Nephron progenitor cell (in vitro differentiated cells): ENCODE data around the gene HDAC4.

ENCODE experiments used
- DNase-seq: peaks from one replicate; pipeline ENCODE4 v3.0.0; 2021
- H3K27ac Mint-ChIP-seq: 2 replicates; pipeline ENCODE4 v1.8.0; 2021; ENCODE audit warnings: mild to moderate bottlenecking, moderate library complexity, mixed read lengths
- H3K27me3 Mint-ChIP-seq: 2 replicates; pipeline ENCODE4 v1.8.0; 2021; ENCODE audit warnings: mild to moderate bottlenecking, low read depth, mixed read lengths; ENCODE audit not compliant: poor library complexity
- H3K36me3 Mint-ChIP-seq: 2 replicates; pipeline ENCODE4 v1.8.0; 2021; ENCODE audit warnings: low read depth, mixed read lengths
- H3K4me1 Mint-ChIP-seq: 2 replicates; pipeline ENCODE4 v1.8.0; 2021; ENCODE audit warnings: mixed read lengths
- H3K4me3 Mint-ChIP-seq: 2 replicates; pipeline ENCODE4 v1.8.0; 2021; ENCODE audit warnings: mild to moderate bottlenecking, moderate library complexity, mixed read lengths
- H3K9me3 Mint-ChIP-seq: 2 replicates; pipeline ENCODE4 v1.8.0; 2021; ENCODE audit warnings: mild to moderate bottlenecking, moderate library complexity, mixed read lengths
- CTCF ChIP-seq: fragments of 200-600 bp; sonication (generic); IDR thresholded peaks from 2 replicates; pipeline ENCODE4 v1.5.0; 2021; ENCODE audit warnings: antibody characterized with exemption

Gene HDAC4

DNA sequence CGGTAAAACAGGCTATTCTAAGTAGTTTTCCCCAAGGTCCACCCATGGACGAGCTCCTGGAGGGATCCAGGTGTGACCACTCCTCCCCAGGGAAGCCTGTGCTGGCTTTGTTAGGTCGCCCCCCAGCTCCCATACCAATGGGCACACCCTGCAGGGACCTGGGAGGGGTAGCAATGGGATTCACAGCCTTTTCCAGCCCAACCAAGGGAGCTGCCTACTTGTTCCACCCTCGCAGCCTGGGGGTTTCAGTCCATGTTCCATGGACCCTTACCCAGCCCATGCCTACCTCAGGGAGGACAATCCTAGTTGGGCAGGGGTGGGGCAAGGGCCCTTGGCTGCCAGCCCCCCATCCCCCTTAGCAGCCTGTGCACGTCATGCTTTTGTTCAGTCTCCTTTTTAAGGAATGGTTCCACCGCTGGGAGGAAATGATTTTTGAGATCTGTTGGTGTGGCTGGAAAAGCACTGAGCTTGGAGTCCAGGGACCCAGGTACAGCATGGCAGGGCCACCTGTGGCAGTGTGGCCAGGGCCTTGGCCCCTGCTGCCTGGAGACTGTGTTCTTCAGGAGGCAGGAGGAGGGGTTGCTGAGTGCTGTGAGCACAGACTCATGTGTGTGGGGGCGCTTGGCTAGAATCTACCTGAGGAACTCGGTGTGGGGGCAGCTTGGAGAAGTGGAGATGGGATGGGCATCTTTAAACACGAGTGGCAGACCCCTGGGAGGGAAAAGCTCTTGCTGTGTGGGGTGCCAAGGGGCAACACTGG lies 386.2 kb downstream of the HDAC4 start:
- no peak overlapping the region for H3K4me3 Mint-ChIP-seq
- no peaks in the 10 kb centered on the region for H3K9me3 Mint-ChIP-seq
- peaks cover 21% of the 10 kb centered on the region for H3K27me3 Mint-ChIP-seq
- no peaks in the 10 kb centered on the region for H3K36me3 Mint-ChIP-seq
- H3K27ac Mint-ChIP-seq = no peak overlapping the region
- DNase-seq = no peak
- no peak for TF ChIP-seq CTCF
- peaks cover 17% of the 10 kb centered on the region for H3K4me1 Mint-ChIP-seq

DNA sequence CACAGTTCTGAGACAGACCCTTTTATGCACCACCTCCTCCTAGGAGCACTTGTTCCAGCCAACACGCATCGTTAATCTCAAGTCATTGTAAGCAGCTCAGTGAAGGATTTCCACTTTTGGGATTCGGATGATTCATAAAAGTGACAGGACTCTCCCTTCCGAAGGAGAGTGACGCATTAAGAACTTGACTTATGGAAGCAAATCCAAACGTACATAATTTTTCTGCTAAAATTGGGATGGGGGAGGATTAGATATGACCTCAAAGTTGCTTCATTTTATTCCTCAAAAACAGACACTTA lies 387.2 kb downstream of the HDAC4 start:
- Mint-ChIP-seq H3K4me1 (peaks cover 26% of the 10 kb centered on the region), H3K4me3 (no peak overlapping the region), H3K9me3 (no peaks in the 10 kb centered on the region), H3K36me3 (no peaks in the 10 kb centered on the region), H3K27me3 (peaks cover 23% of the 10 kb centered on the region), H3K27ac (no peak overlapping the region)
- TF ChIP-seq CTCF = no peak
- DNase-seq = no peak

- no peak for DNase-seq
- no peak for TF ChIP-seq CTCF
- peaks cover 24% of the 10 kb centered on the region for H3K27me3 Mint-ChIP-seq
- no peaks in the 10 kb centered on the region for H3K36me3 Mint-ChIP-seq
- H3K4me3 Mint-ChIP-seq = no peak overlapping the region
- H3K27ac Mint-ChIP-seq = no peak overlapping the region
- no peaks in the 10 kb centered on the region for H3K9me3 Mint-ChIP-seq
- H3K4me1 Mint-ChIP-seq = peaks cover 32% of the 10 kb centered on the region
Observed at GRCh38 chr2:239012936-239013677, 387.7 kb downstream of the HDAC4 start.

DNA sequence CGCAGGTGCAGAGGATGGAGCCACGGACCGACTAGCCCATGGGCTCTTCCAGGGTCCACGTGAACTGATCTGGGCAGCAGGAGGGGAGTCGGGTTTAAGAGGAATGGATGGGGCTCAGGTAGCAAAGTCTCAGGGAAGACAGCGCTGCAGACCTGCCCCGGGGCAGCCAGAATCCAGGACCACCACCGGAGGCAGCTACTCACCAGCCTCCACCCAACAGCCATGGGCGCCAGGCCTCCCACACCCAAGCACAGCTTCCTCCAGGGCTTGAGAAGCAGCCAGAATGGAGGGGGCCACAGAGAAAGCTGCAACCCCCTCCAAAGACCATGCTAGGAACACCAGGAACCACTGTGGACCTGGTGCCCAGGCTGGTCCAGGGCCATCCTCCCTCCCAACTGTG lies 388.6 kb downstream of the HDAC4 start:
- H3K36me3 Mint-ChIP-seq = no peaks in the 10 kb centered on the region
- H3K4me1 Mint-ChIP-seq = peaks cover 33% of the 10 kb centered on the region
- peaks cover 32% of the 10 kb centered on the region for H3K27me3 Mint-ChIP-seq
- no peak for TF ChIP-seq CTCF
- no peak for DNase-seq
- H3K27ac Mint-ChIP-seq = no peak overlapping the region
- H3K4me3 Mint-ChIP-seq = no peak overlapping the region
- H3K9me3 Mint-ChIP-seq = no peaks in the 10 kb centered on the region

DNA sequence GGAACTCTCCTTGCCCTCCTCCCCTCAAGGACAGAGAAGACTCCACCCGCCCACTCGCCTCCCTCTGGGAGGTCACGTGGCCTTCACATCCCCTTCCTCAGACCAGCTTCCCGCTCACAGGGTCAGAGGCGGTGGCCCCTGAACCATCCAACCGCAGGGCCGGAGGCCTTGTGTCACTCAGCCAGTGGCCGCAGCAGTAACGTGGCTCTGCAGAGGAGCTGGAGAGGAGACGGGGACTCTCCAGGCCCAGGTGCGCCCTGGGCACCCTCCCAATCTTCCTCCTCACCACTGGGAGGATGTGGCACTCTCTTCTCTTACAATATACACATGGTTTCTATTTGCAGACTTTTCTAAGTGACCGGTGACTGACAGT lies 391.2 kb downstream of the HDAC4 start:
- H3K36me3 Mint-ChIP-seq = no peaks in the 10 kb centered on the region
- no peak for TF ChIP-seq CTCF
- H3K4me1 Mint-ChIP-seq = peaks cover 28% of the 10 kb centered on the region
- H3K9me3 Mint-ChIP-seq = peaks cover 4% of the 10 kb centered on the region
- H3K27ac Mint-ChIP-seq = no peak overlapping the region
- DNase-seq = peak; percentile 50
- peaks cover 36% of the 10 kb centered on the region for H3K27me3 Mint-ChIP-seq
- no peak overlapping the region for H3K4me3 Mint-ChIP-seq
